Measurements from ENCODE around the gene MRPL39. TPM values are rescaled to one million over a fixed set of nuclear protein-coding genes. Genes with fewer than 3 reads are reported as not detected.

Gene MRPL39
- polyA plus RNA-seq (2011; rRNA removed) (28.2 and 43.7 TPM in 2 replicates), polyA plus RNA-seq (2017; fragmentation: RNase III; extraction: RNeasy Plus Mini Kit Qiagen cat#74134 plus additional on column Dnase treatment) (35.5 to 40.3 TPM (median 36.8 TPM) in 3 replicates), polyA minus RNA-seq (2011; rRNA and poly(A)+ RNA removed) (6.0 and 6.2 TPM in 2 replicates)
- polyA plus RNA-seq (2012; cell fraction: cytosol; rRNA removed): 16.0 and 17.0 TPM in 2 replicates
- polyA plus RNA-seq (2012; cell fraction: nucleus; rRNA removed): 5.2 and 5.4 TPM in 2 replicates

DNA sequence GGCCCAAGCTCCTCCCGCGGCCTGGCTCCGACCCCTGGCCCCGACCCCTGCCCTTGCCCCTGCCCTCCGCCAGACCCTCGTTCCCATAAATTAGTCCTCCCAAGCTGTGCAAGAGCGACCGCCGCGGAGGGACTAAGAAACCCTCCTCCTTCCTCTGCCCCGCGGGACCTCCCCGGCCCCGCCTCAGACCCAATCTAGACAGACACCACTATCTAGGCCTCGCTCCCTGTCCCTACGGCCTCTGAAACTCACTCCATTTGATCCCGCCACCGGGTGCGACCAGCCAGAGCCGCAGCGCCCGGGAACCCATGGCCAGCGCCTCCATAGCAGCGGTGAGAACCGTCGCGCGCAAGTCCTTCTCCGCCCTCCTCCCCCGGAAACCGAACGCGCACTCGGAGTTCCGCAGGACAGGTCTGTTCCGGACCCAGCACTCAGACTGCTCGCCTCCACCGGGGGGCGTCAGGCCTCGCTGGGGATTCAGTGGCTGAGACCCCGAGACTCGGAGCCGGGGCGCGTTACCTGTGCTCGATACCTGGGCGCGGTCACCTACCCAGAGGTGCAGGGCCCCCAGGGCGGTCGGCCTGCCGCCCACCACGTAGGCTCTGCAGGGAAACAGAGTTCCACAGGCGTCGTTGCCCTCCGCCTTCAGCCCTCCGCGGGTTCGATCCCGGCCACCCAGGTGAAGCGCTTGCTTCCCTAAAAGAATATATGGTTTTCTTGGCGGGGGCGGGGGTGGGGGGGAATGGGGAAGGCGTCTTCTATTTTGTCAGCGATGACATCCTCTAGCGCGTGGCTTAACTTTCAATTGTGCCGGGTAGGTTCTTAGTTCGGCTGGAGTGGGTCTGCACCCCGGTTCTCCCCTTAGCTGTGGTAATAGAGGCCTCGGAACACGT, at the start of gene MRPL39:
Gene MRPL39, minus strand, starts transcription at position 331 of the 893 bp plus-strand sequence. Its CDS starts 6 bp downstream, at position 325.
- 6% methylated on average over 9 of the region's 71 CpGs for WGBS (ENCODE audit: missing lambda C conversion rate)
- POLR2A ChIA-PET: no interaction called here
- no peak for TF ChIP-seq PBX3 (IDR thresholded peaks at IDR 0.05)
- no peak for TF ChIP-seq MAFK (IDR thresholded peaks at IDR 0.05; ENCODE audit: partially characterized antibody)
- no peak for TF ChIP-seq RFX5 (IDR thresholded peaks at IDR 0.05)
- TF ChIP-seq HEYL (CRISPR knock-in tag; IDR thresholded peaks at IDR 0.05): no peak
- no peak for TF ChIP-seq MAZ (IDR thresholded peaks at IDR 0.05; ENCODE audit: borderline replicate concordance, low read depth, low read length)
- TF ChIP-seq, protein P1, sequence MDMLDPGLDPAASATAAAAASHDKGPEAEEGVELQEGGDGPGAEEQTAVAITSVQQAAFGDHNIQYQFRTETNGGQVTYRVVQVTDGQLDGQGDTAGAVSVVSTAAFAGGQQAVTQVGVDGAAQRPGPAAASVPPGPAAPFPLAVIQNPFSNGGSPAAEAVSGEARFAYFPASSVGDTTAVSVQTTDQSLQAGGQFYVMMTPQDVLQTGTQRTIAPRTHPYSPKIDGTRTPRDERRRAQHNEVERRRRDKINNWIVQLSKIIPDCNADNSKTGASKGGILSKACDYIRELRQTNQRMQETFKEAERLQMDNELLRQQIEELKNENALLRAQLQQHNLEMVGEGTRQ (IDR thresholded peaks at IDR 0.05): no peak
- no peak for TF ChIP-seq RCOR1 (IDR thresholded peaks at IDR 0.05; ENCODE audit: low read depth, low read length)
- no peak for TF ChIP-seq EP300 (IDR thresholded peaks at IDR 0.05)
- peak; percentile 28; the same call in 2 of the 3 replicates for TF ChIP-seq CTCF (IDR thresholded peaks at IDR 0.05)
- TF ChIP-seq RNF2 (IDR thresholded peaks at IDR 0.05; ENCODE audit: borderline replicate concordance, low read depth): no peak
- no peak for TF ChIP-seq HOXB13 (CRISPR knock-in tag; IDR thresholded peaks at IDR 0.05; ENCODE audit: low read depth)
- TF ChIP-seq HMGXB4 (CRISPR knock-in tag; IDR thresholded peaks at IDR 0.05; ENCODE audit: borderline replicate concordance): peak; percentile 72; the same call in 1 of the 2 replicates
- TF ChIP-seq KDM5A (IDR thresholded peaks at IDR 0.05): peak; percentile 95
- TF ChIP-seq ZFP36 (IDR thresholded peaks at IDR 0.05; ENCODE audit: borderline replicate concordance, partially characterized antibody): no peak
- peak; percentile 67 for TF ChIP-seq POLR2A (IDR thresholded peaks at IDR 0.05; ENCODE audit: low read length)
- no peak for TF ChIP-seq CEBPB (IDR thresholded peaks at IDR 0.05)
- no peak for TF ChIP-seq HOXB5 (CRISPR knock-in tag; IDR thresholded peaks at IDR 0.05)
- no peak for TF ChIP-seq TFCP2L1 (CRISPR knock-in tag; IDR thresholded peaks at IDR 0.05)
- no peak for TF ChIP-seq CBX2 (IDR thresholded peaks at IDR 0.05; ENCODE audit: borderline replicate concordance, low read depth)
- TF ChIP-seq NFE2L2 (conservative IDR thresholded peaks at IDR 0.05; ENCODE audit: low read length): no peak
- TF ChIP-seq BHLHE40 (IDR thresholded peaks at IDR 0.05; ENCODE audit: low read depth, low read length): no peak
- peak in 1 of 2 experiments; percentile 74; a peak in 3 of 5 replicates for TF ChIP-seq JUN (IDR thresholded peaks at IDR 0.05)
- no peak for TF ChIP-seq NPAS2 (CRISPR knock-in tag; IDR thresholded peaks at IDR 0.05; ENCODE audit: borderline replicate concordance)
- no peak for TF ChIP-seq POLR2AphosphoS2 (conservative IDR thresholded peaks at IDR 0.05; ENCODE audit: low read length)
- TF ChIP-seq EHMT2 (IDR thresholded peaks at IDR 0.05; ENCODE audit: low read depth): no peak
- no peak for TF ChIP-seq ESRRA (IDR thresholded peaks at IDR 0.05; ENCODE audit: borderline replicate concordance, low read length)
- no peak for TF ChIP-seq ATOH8 (CRISPR knock-in tag; IDR thresholded peaks at IDR 0.05; ENCODE audit: low read depth)
- TF ChIP-seq FOSL2 (IDR thresholded peaks at IDR 0.05): no peak
- TF ChIP-seq FOSL2 (CRISPR knock-in tag; IDR thresholded peaks at IDR 0.05): no peak
- TF ChIP-seq ZSCAN20 (CRISPR knock-in tag; IDR thresholded peaks at IDR 0.05): no peak
- TF ChIP-seq KDM1A (IDR thresholded peaks at IDR 0.05; ENCODE audit: low read depth): no peak
- no peak for TF ChIP-seq MYC (IDR thresholded peaks at IDR 0.05; ENCODE audit: borderline replicate concordance, low read length)
- no peak for TF ChIP-seq RARB (CRISPR knock-in tag; IDR thresholded peaks at IDR 0.05)

More for the DNA sequence above, at the start of gene MRPL39:
- Histone ChIP-seq H3K4me2 (peak within 1 kb of the TSS; percentile 97), H3K27ac (peak within 1 kb of the TSS; percentile 85 to 93), H3K4me3 (peak within 1 kb of the TSS; percentile 89), H3K4me1 (no peaks in the 10 kb centered on the region; the same call in 2 of the 3 replicates), H3K9me3 (no peaks in the 10 kb centered on the region)
- ATAC-seq (peak; percentile 98 to 99), FAIRE-seq (no peak), DNase-seq (ENCODE audit: low read depth in 1 of 2, low spot score in 1 of 2) (peak; percentile 65 to 87)
- CTCF ChIA-PET: interaction anchor here (0.8 to 2.3 kb wide), 25 partner anchors 8 to 1106 kb away, joined by 3 to 31 read pairs (median 5); no protein-coding TSS in a partner anchor
